ENCODE results near the gene DMD.
"Not testable (repeated sequence)": the region's sequence is repeated elsewhere in the genome, so short reads cannot be mapped to it uniquely, and the experiment has no call there.

The DMD gene

GRCh38 chrX:31429915-31430314 is 1781.4 kb downstream of the DMD start:
- DNase-seq (ENCODE audit: low read depth) = no peak

GRCh38 chrX:31423609-31424189 is 1787.7 kb downstream of the DMD start:
- DNase-seq (ENCODE audit: low read depth) = no peak

GRCh38 chrX:31421441-31421840 is 1789.9 kb downstream of the DMD start:
- DNase-seq (ENCODE audit: low read depth) = no peak

GRCh38 chrX:31420711-31421151 is 1790.6 kb downstream of the DMD start:
- no peak for DNase-seq (ENCODE audit: low read depth)

GRCh38 chrX:31420302-31420701 is 1791.0 kb downstream of the DMD start:
- no peak for DNase-seq (ENCODE audit: low read depth)

- peak; percentile 24 for DNase-seq (ENCODE audit: low read depth)
Observed at GRCh38 chrX:31397119-31397518, 1814.2 kb downstream of the DMD start.

- DNase-seq (ENCODE audit: low read depth) = no peak
Observed at GRCh38 chrX:31392513-31392912, 1818.8 kb downstream of the DMD start.

GRCh38 chrX:31388946-31389345 is 1822.4 kb downstream of the DMD start:
- no peak for DNase-seq (ENCODE audit: low read depth)

- DNase-seq (ENCODE audit: low read depth) = no peak
Observed at GRCh38 chrX:31384471-31384870, 1826.9 kb downstream of the DMD start.

GRCh38 chrX:31383991-31384390 is 1827.4 kb downstream of the DMD start:
- no peak for DNase-seq (ENCODE audit: low read depth)

GRCh38 chrX:31378973-31379372 is 1832.4 kb downstream of the DMD start:
- not testable (repeated sequence) for DNase-seq (ENCODE audit: low read depth)

GRCh38 chrX:31377821-31378220 is 1833.5 kb downstream of the DMD start:
- DNase-seq (ENCODE audit: low read depth) = not testable (repeated sequence)

- no peak for DNase-seq (ENCODE audit: low read depth)
Observed at GRCh38 chrX:31376408-31377022, 1834.8 kb downstream of the DMD start.

- no peak for DNase-seq (ENCODE audit: low read depth)
Observed at GRCh38 chrX:31374786-31375185, 1836.6 kb downstream of the DMD start.

- DNase-seq (ENCODE audit: low read depth) = no peak
Observed at GRCh38 chrX:31371956-31372355, 1839.4 kb downstream of the DMD start.

GRCh38 chrX:31367816-31368215 is 1843.5 kb downstream of the DMD start:
- DNase-seq (ENCODE audit: low read depth) = no peak

- no peak for DNase-seq (ENCODE audit: low read depth)
Observed at GRCh38 chrX:31366041-31366440, 1845.3 kb downstream of the DMD start.

- no peak for DNase-seq (ENCODE audit: low read depth)
Observed at GRCh38 chrX:31356275-31357212, 1854.8 kb downstream of the DMD start.

- DNase-seq (ENCODE audit: low read depth) = no peak
Observed at GRCh38 chrX:31355206-31355955, 1856.0 kb downstream of the DMD start.

- peak; percentile 41 for DNase-seq (ENCODE audit: low read depth)
Observed at GRCh38 chrX:31353095-31353494, 1858.3 kb downstream of the DMD start.

- no peak for DNase-seq (ENCODE audit: low read depth)
Observed at GRCh38 chrX:31350808-31351074, 1860.6 kb downstream of the DMD start.

GRCh38 chrX:31349515-31349914 is 1861.8 kb downstream of the DMD start:
- DNase-seq (ENCODE audit: low read depth) = no peak

- no peak for DNase-seq (ENCODE audit: low read depth)
Observed at GRCh38 chrX:31340587-31340986, 1870.8 kb downstream of the DMD start.

All from non-pigmented ciliary epithelial cell (primary cell).